Left renal cortex interstitium (tissue), 4 donors: ENCODE measurements around the gene CRP. TPM values are rescaled to one million over a fixed set of nuclear protein-coding genes. Genes with fewer than 3 reads are reported as not detected.
"Not testable (repeated sequence)": the region's sequence is repeated elsewhere in the genome, so short reads cannot be mapped to it uniquely, and the experiment has no call there.

Experiments
- DNase-seq, 4 donors: peaks; one replicate each; pipeline ENCODE4 v3.0.0-alpha.2; 2013; ENCODE audit warnings: low read depth in 4 of 4, low spot score in 2 of 4, missing footprints in 1 of 4
- polyA plus RNA-seq, 4 donors: library from polyadenylated mRNA; unstranded; fragments of 120-200 nt; gene quantifications; one replicate each; pipeline ENCODE4 v1.2.1, GENCODE V29; 2013; ENCODE audit not compliant: insufficient read length in 4 of 4

Gene CRP
- polyA plus RNA-seq, 4 donors, result not detected

DNA sequence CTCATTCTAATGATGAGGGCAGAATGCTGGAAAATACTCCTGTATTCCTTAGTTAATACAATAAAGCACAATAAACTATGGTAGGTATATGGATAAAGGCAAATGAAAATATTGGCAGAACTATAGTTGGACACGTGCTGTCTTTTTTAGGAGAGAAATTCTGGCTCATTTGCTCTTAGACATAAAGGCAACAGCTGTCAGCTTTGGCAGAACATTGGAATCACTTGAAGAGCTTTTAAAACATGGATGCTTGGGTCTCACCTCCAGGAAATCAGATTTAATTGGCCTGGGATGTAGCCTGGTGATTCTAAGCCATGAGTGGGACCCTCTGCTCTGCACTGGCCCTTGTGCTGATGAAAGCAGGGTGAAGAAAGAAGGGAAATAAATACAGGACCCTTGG, 9.9 kb downstream of the CRP start:
- DNase-seq, result no peak

DNA sequence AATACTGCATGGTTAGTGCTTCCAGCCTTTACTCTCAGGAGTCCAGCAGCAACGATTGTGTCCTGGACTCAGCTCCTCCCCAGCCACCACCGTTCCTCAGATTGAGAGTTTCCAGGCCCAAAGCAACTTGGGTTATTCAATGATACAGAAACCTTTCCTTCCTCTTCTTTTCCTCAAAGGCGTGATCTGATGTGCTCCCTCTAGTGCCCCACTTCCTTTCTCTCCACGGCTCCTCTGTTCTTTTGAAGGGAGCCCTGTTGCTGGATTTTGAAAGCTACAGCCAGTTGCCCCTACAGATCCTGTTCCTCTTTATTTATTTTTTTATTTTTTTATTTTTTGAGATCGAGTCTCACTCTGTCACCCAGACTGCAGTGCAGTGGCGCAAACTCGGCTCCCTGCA, 14.1 kb downstream of the CRP start:
- no peak for DNase-seq

DNA sequence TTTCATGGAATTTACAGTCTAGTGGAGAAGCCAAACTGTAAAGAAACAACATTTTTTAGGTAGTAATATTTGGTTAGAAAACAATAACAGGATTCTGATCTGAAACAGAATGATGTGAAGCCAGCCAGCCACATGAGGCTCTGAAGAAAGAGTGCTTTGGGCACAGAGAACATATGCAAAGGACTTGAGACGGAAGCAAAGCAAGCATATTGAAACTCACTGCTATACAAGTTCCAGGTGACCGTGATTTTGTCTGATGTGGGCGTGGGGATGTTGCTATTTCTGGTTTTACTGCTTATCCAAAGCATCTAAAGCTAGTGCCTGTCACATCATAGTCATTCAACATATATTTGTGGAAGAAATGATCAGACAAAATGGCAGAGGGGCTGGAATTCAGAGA, 14.7 kb downstream of the CRP start:
- DNase-seq, result no peak

DNA sequence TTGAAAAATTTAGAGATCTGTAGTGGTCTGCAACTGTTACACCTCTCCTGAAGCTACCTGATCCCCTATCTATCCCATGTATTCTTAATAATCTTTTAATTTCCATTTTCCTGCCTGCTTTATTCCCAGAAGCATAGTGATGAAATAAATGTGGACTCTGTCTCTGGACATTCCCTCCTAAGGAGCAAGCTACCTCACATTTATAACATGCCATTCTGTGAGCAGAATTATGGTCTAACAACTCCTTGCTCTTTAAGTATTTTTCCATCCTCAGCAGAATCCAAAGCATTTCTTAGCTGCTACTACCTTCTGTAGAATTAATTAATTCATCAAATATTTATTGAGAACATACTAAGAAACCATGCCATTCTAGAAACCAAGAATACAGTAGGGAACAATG, 15.1 kb downstream of the CRP start:
- no peak for DNase-seq

DNA sequence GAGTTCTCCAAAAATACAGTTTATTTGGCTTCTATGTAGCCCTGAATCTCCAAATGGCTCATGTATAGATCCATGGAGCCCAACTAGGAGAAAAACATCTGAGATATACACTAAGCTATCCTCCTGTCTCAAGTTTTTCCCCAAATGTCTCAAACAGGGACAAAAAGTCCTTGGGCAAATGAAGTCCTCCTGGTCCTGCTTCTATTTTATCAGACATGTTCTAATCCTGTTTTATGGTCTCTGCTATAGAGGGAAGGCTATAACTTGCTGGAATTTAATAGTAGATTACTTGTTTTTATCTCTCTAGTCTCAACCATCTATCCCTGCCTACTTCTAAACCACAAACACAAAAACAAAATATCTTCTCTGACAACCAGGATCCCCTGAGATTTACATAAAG, 26.9 kb downstream of the CRP start:
- no peak for DNase-seq

DNA sequence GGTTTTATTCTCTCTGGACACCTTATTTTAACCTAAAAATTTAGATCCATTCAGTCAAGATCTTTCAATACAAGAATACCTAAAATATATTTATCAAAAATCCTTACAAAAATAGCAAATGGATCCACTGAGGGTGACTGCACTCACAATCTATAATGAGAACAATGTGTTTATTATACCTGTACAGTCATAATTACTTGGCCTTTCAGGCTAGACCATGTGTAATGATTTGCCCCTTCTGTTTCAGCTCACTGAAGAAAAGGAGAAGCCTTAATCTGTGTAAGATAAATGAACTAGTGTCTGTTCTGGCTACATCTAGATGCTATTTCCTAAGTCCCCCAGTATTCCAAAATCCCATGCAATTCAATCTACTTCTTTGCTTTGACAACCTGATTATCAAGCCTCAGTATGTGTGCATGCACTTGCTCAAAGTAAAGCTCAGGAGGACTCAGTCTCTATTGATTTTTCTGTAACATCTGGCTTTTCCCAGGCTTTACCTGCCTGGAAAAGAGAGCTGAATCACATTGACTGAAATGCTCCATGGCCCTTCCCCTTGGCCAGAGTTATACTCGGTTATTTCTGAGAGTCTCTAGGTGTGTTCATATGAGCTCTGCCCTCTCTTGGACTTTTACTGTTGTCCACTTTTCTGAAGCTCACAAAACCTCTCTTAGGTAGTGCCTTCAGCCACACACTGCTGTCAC, 27.6 kb downstream of the CRP start:
- no peak for DNase-seq

DNA sequence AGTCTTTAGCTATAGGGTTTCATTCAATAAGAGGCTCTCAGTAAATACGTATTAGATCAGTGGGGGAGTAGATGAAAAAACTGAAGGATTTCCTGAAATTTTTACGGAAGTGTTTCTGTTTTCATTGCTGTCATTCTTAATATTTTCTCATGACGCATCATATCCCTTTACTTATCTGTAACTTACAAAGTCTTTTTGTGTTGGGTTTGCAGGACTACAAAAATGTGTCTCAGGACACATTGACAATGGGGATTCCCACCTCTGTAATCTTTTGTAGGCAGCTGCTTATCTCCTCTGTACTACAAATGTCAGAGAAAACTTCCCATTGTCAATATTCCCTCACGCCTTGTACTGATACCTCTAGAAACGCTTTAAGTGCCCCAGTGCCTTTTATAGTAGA, 35.5 kb downstream of the CRP start:
- no peak for DNase-seq

DNA sequence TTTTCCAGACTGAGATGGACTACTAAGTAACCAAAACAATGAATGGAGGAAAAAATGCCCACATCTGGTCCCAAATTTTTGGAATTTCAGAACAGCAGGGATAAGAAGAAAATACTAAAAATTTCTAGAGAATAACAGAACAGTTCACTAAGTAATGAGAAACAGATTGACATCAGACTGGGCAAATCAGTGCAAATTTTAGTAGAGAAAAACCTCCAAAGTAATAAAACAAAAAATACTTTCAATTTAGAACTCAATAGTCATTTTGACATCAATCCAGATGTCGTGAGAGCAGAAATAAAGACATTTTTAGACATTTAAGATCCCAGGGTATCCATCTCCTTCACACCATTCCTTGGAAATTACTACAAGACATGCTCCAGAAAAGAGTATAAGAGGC, 39.3 kb downstream of the CRP start:
- DNase-seq, result no peak

DNA sequence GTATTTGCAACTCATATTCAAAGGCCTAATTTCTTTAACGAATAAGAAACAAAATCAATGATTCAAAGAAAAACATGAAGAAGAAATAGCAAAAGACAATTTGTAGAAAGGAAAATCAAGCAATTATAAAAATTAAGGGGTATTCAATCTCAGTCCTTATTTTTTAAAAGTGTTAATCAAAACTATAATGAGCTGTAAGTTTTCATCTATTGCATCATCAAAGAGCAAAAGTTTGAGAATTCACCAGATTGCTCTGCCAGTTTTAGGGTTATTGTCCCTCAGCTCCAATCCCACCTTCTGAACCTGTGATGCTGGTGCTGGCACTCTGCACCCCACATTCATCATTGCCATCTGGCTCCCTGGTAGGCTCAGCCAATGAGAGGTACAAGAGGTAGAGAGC, 42.0 kb downstream of the CRP start:
- not testable (repeated sequence) for DNase-seq

DNA sequence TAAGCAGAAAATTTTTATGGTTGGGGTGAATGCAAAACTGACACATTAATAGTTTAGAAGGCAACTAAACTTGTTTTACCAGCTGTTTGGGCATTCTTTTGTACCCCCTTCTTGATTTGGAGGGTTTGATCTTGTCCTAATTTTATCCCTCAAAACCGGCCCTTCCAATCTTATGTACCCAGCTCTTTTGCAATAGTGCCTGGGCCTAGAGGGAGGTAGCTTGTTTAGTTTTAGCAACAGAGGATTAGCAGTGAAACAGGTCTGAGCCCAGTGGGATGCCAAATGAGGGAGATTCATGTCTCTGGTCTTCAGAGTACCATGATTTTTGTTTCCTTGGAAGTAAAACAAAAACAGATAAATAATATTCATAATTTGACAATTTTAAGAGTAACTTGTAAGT, 45.1 kb downstream of the CRP start:
- no peak for DNase-seq

DNA sequence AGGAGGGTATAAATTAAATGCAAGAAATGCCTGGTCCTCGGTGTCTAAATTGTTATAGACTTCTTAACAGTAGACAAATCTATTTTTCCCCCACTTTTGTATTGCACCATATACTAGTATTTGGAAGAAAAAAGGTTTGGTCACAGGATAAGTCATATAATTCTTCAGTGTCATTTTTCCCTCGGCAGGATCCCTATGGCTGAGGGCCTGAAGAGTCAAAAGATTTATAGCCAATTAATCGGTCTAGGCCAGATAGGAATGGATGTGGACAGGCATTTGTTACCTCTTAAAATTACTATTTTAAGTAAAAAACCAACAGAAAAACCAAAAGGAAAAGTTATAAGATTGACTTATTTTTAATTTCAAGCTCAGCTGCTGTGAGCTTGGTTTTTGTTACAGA, 45.6 kb downstream of the CRP start:
- DNase-seq, result no peak

DNA sequence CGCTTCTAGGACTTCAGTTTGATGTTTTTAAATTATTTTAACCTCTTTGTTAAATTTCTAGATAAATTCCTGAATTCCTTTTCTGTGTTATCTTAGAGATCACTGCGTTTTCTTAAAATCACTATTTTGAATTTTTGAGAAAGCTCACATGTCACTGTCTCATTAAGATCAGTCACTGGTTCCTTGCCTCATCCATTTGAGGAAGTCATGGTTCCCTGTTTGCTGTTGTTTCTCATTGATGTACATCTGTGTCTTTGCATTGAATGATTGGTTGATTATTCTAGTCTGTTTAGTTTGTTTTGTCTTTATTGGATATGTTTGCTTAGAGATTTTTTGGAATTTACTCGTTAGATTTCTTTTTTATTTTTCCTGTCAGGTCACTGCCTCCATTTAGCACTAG, 50.1 kb downstream of the CRP start:
- no peak for DNase-seq

DNA sequence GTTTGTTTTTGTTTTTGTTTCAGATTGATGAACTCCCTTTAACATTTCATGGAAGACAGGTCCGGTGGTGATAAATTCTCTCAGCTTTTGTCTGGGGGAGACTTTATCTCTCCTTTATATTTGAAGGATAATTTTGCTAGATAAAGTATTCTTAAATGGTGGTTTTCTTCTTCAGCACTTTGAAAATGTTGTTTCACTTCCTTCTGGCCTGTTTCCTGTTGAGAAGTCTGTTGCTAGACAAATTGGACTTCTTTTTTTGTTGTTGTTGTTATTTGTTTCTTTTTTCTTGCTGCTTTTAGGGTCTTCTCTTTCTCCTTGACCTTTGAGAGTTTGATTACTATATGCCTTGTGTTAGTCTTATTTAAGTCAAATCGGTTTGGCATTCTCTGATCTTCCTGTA, 50.8 kb downstream of the CRP start:
- DNase-seq, result no peak

Other genes starting within 250 kb of the CRP start
- gene OR10J5, start 178.6 kb downstream of the CRP start, polyA plus RNA-seq, result not detected
- not detected for gene APCS, start 126.8 kb downstream of the CRP start, polyA plus RNA-seq
- gene DUSP23, start 66.4 kb upstream of the CRP start, polyA plus RNA-seq, result 10 to 100 TPM; 28.1 to 38.0 (median 30.8) TPM
- gene FCRL6, start 87.8 kb upstream of the CRP start, polyA plus RNA-seq, result under 1 TPM; 0.13 to 0.49 (median 0.38) TPM
- gene SLAMF8, start 112.3 kb upstream of the CRP start, polyA plus RNA-seq, result under 1 TPM; 0.44 to 0.59 (median 0.55) TPM
- gene VSIG8, start 148.1 kb upstream of the CRP start, polyA plus RNA-seq, result 1 to 10 TPM in 1 of 4 donors, under 1 TPM in 3; 0.39 to 1.2 (median 0.65) TPM
- gene CFAP45, start 185.6 kb upstream of the CRP start, polyA plus RNA-seq, result 1 to 10 TPM; 3.7 to 5.2 (median 4.3) TPM
- 100 to 1,000 TPM; 124 to 149 (median 130) TPM for gene TAGLN2, start 210.9 kb upstream of the CRP start, polyA plus RNA-seq
- 10 to 100 TPM in 3 of 4 donors, 1 to 10 TPM in 1; 10.0 to 26.1 (median 18.3) TPM for gene IGSF9, start 231.0 kb upstream of the CRP start, polyA plus RNA-seq
- gene SLAMF9, start 239.6 kb upstream of the CRP start, polyA plus RNA-seq, result not detected